ENCODE data around the gene TMEM120A.

- TF ChIP-seq CTCF (IDR thresholded peaks at IDR 0.05 in 4 of 5, conservative IDR thresholded peaks at IDR 0.05 in 1 of 5) = no peak
- no peak for TF ChIP-seq POLR2A (IDR thresholded peaks at IDR 0.05)
These were observed 8.4 kb upstream of the TMEM120A start for GRCh38 chr7:76002822-76003221.

Measured in gastrocnemius medialis (tissue), 4 donors.